Measurements from ENCODE around the gene CDHR4. TPM values are rescaled to one million over a fixed set of nuclear protein-coding genes. Genes with fewer than 3 reads are reported as not detected.

The CDHR4 gene
- total and polyA plus RNA-seq, 2 experiments from 2014 or later: 0.57 TPM

- Histone ChIP-seq H3K27me3 (no peaks in the 10 kb centered on the region), H3K4me2 (no peak overlapping the region), H3K4me1 (ENCODE audit: insufficient read depth) (peaks cover 4% of the 10 kb centered on the region), H4K20me1 (ENCODE audit: insufficient read depth, poor library complexity, severe bottlenecking) (no peaks in the 10 kb centered on the region), H3K9me3 (ENCODE audit: low read depth) (no peaks in the 10 kb centered on the region), H3K79me2 (no peaks in the 10 kb centered on the region), H3K36me3 (replicated peaks; ENCODE audit: insufficient read depth, low read depth) (no peaks in the 10 kb centered on the region), H3K9me2 (replicated peaks; ENCODE audit: insufficient read depth) (no peaks in the 10 kb centered on the region), H3K4me3 (no peak overlapping the region), H3K27ac (no peak overlapping the region), H2AFZ (no peak overlapping the region)
- WGBS (ENCODE audit: low lambda C conversion rate, missing lambda C conversion rate): 96% methylated on average over 3 of the region's 3 CpGs
- no peak for TF ChIP-seq EZH2 (IDR thresholded peaks at IDR 0.05; ENCODE audit: borderline replicate concordance)
- no peak for TF ChIP-seq CTCF (IDR thresholded peaks at IDR 0.05; ENCODE audit: poor library complexity)
- no peak for TF ChIP-seq EZH2phosphoT487 (IDR thresholded peaks at IDR 0.05; ENCODE audit: low read depth, severe bottlenecking, unreplicated experiment)
- peak; percentile 3 for DNase-seq (ENCODE audit: low spot score)
Observed at GRCh38 chr3:49842843-49843517, 43.3 kb upstream of the CDHR4 start.

- no peaks in the 10 kb centered on the region for H3K9me3 ChIP-seq (ENCODE audit: low read depth)
- H3K27me3 ChIP-seq: no peaks in the 10 kb centered on the region
- H3K4me3 ChIP-seq: no peak overlapping the region
- no peak overlapping the region for H3K27ac ChIP-seq
- TF ChIP-seq EZH2 (IDR thresholded peaks at IDR 0.05; ENCODE audit: borderline replicate concordance): no peak
- TF ChIP-seq CTCF (IDR thresholded peaks at IDR 0.05; ENCODE audit: poor library complexity): no peak
- TF ChIP-seq EZH2phosphoT487 (IDR thresholded peaks at IDR 0.05; ENCODE audit: low read depth, severe bottlenecking, unreplicated experiment): no peak
- peaks cover 4% of the 10 kb centered on the region for H3K4me1 ChIP-seq (ENCODE audit: insufficient read depth)
- H3K79me2 ChIP-seq: no peaks in the 10 kb centered on the region
- H2AFZ ChIP-seq: no peak overlapping the region
- no peaks in the 10 kb centered on the region for H3K9me2 ChIP-seq (replicated peaks; ENCODE audit: insufficient read depth)
- no peaks in the 10 kb centered on the region for H4K20me1 ChIP-seq (ENCODE audit: insufficient read depth, poor library complexity, severe bottlenecking)
- H3K4me2 ChIP-seq: no peak overlapping the region
- 95% methylated on average over 7 of the region's 7 CpGs for WGBS (ENCODE audit: low lambda C conversion rate, missing lambda C conversion rate)
- no peaks in the 10 kb centered on the region for H3K36me3 ChIP-seq (replicated peaks; ENCODE audit: insufficient read depth, low read depth)
- no peak for DNase-seq (ENCODE audit: low spot score)
Observed at GRCh38 chr3:49841806-49842205, 42.1 kb upstream of the CDHR4 start.

- no peaks in the 10 kb centered on the region for H4K20me1 ChIP-seq (ENCODE audit: insufficient read depth, poor library complexity, severe bottlenecking)
- H3K4me2 ChIP-seq: no peak overlapping the region
- no peaks in the 10 kb centered on the region for H3K9me3 ChIP-seq (ENCODE audit: low read depth)
- no peak overlapping the region for H3K4me3 ChIP-seq
- TF ChIP-seq CTCF (IDR thresholded peaks at IDR 0.05; ENCODE audit: poor library complexity) (peak; percentile 21), EZH2phosphoT487 (IDR thresholded peaks at IDR 0.05; ENCODE audit: low read depth, severe bottlenecking, unreplicated experiment) (no peak), EZH2 (IDR thresholded peaks at IDR 0.05; ENCODE audit: borderline replicate concordance) (no peak)
- H3K79me2 ChIP-seq: no peaks in the 10 kb centered on the region
- no peaks in the 10 kb centered on the region for H3K36me3 ChIP-seq (replicated peaks; ENCODE audit: insufficient read depth, low read depth)
- no peak overlapping the region for H2AFZ ChIP-seq
- H3K4me1 ChIP-seq (ENCODE audit: insufficient read depth): peaks cover 4% of the 10 kb centered on the region
- H3K9me2 ChIP-seq (replicated peaks; ENCODE audit: insufficient read depth): no peaks in the 10 kb centered on the region
- peak; percentile 8 for DNase-seq (ENCODE audit: low spot score)
- H3K27ac ChIP-seq: no peak overlapping the region
- no peaks in the 10 kb centered on the region for H3K27me3 ChIP-seq
Observed at GRCh38 chr3:49841126-49841696, 41.5 kb upstream of the CDHR4 start.
